ENCODE measurements around the gene DAB2IP.

The DAB2IP gene

DNA sequence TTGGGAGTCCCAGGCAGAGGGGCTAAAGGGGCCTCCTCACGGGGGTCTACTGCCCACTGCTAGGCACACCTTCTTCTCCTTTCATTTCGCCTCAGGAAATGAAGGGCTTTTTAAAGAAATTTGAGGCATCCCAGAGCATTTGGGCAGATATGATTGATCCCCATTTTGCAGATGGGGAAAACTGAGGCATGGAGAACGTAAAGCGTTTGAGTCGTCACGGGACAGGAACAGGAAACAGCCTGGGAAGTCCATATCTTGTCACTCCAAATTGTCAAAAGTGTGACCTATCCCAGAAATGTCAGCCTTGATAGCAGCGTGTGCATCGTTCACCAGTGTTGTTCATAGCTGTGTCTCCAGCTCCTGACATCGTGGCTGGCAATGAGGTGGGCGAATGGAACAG lies 98.2 kb downstream of the DAB2IP start:
- Histone ChIP-seq H3K4me3 (ENCODE audit: insufficient read depth in 1 of 2, low read depth in 1 of 2, low read length in 2 of 2) (no peak overlapping the region), H3K9ac (ENCODE audit: low read length) (no peak overlapping the region), H2AK5ac (ENCODE audit: low read length, severe bottlenecking) (no peak overlapping the region), H2AFZ (ENCODE audit: low read depth, low read length) (no peak overlapping the region), H3K27me3 (ENCODE audit: control insufficient read depth in 1 of 2, insufficient read depth in 1 of 2, low read length in 2 of 2) (no peaks in the 10 kb centered on the region), H3K4ac (ENCODE audit: low read depth in 1 of 2, low read length in 2 of 2) (no peak overlapping the region), H3K4me2 (ENCODE audit: low read length, poor library complexity, severe bottlenecking) (no peak overlapping the region), H3K27ac (ENCODE audit: low read length, poor library complexity, severe bottlenecking) (no peak overlapping the region), H3K36me3 (ENCODE audit: control insufficient read depth in 1 of 2, insufficient read depth in 2 of 2, low read depth in 1 of 2, low read length in 2 of 2) (peaks cover 0 to 25% of the 10 kb centered on the region in 2 experiments), H3K9me3 (ENCODE audit: control insufficient read depth, low read length) (no peaks in the 10 kb centered on the region), H4K91ac (ENCODE audit: low read length) (no peak overlapping the region), H2BK15ac (ENCODE audit: low read depth, poor library complexity, severe bottlenecking) (no peak overlapping the region), H4K8ac (ENCODE audit: low read length) (no peak overlapping the region), H3K4me1 (ENCODE audit: control insufficient read depth, insufficient read depth, low read depth, low read length) (peaks cover 50% of the 10 kb centered on the region), H2BK12ac (ENCODE audit: low read length in 2 of 2) (no peak overlapping the region), H2BK120ac (ENCODE audit: low read depth, low read length) (no peak overlapping the region), H3K23ac (ENCODE audit: low read length in 2 of 2) (no peak overlapping the region), H2BK5ac (ENCODE audit: low read depth, low read length, poor library complexity, severe bottlenecking) (no peak overlapping the region), H3K14ac (ENCODE audit: low read length in 2 of 2) (no peak overlapping the region), H3K79me1 (replicated peaks; ENCODE audit: low read length, poor library complexity, severe bottlenecking) (peaks cover 72% of the 10 kb centered on the region), H3K18ac (ENCODE audit: low read depth in 1 of 2, low read length in 2 of 2) (no peak overlapping the region)
- 96% methylated on average over 9 of the region's 10 CpGs for WGBS
- no peak for DNase-seq

GRCh38 chr9:121750259-121750714 lies 98.9 kb downstream of the DAB2IP start:
- no peak overlapping the region for H3K18ac ChIP-seq (ENCODE audit: low read depth in 1 of 2, low read length in 2 of 2)

GRCh38 chr9:121750715-121751623 lies 99.5 kb downstream of the DAB2IP start:
- Histone ChIP-seq H3K9me3 (ENCODE audit: control insufficient read depth, low read length) (no peaks in the 10 kb centered on the region), H3K79me1 (replicated peaks; ENCODE audit: low read length, poor library complexity, severe bottlenecking) (peaks cover 83% of the 10 kb centered on the region), H2AK5ac (ENCODE audit: low read length, severe bottlenecking) (no peak overlapping the region), H2BK15ac (ENCODE audit: low read depth, poor library complexity, severe bottlenecking) (no peak overlapping the region), H3K14ac (ENCODE audit: low read length in 2 of 2) (no peak overlapping the region), H3K4me2 (ENCODE audit: low read length, poor library complexity, severe bottlenecking) (no peak overlapping the region), H2BK120ac (ENCODE audit: low read depth, low read length) (no peak overlapping the region), H3K18ac (ENCODE audit: low read depth in 1 of 2, low read length in 2 of 2) (no peak overlapping the region), H3K9ac (ENCODE audit: low read length) (no peak overlapping the region), H3K27me3 (ENCODE audit: control insufficient read depth in 1 of 2, insufficient read depth in 1 of 2, low read length in 2 of 2) (no peaks in the 10 kb centered on the region), H3K4me1 (ENCODE audit: control insufficient read depth, insufficient read depth, low read depth, low read length) (peaks cover 46% of the 10 kb centered on the region), H2AFZ (ENCODE audit: low read depth, low read length) (no peak overlapping the region), H4K8ac (ENCODE audit: low read length) (no peak overlapping the region), H3K36me3 (ENCODE audit: control insufficient read depth in 1 of 2, insufficient read depth in 2 of 2, low read depth in 1 of 2, low read length in 2 of 2) (peaks cover 0 to 37% of the 10 kb centered on the region in 2 experiments), H2BK12ac (ENCODE audit: low read length in 2 of 2) (no peak overlapping the region), H4K91ac (ENCODE audit: low read length) (no peak overlapping the region), H3K4me3 (ENCODE audit: insufficient read depth in 1 of 2, low read depth in 1 of 2, low read length in 2 of 2) (no peak overlapping the region), H3K27ac (ENCODE audit: low read length, poor library complexity, severe bottlenecking) (no peak overlapping the region), H3K23ac (ENCODE audit: low read length in 2 of 2) (no peak overlapping the region), H2BK5ac (ENCODE audit: low read depth, low read length, poor library complexity, severe bottlenecking) (no peak overlapping the region), H3K4ac (ENCODE audit: low read depth in 1 of 2, low read length in 2 of 2) (no peak overlapping the region)
- WGBS: 94% methylated on average over 14 of the region's 17 CpGs
- DNase-seq: no peak

More at GRCh38 chr9:121750259-121750714, 98.9 kb downstream of the DAB2IP start:
- peaks cover 79% of the 10 kb centered on the region for H3K79me1 ChIP-seq (replicated peaks; ENCODE audit: low read length, poor library complexity, severe bottlenecking)
- no peak overlapping the region for H3K4ac ChIP-seq (ENCODE audit: low read depth in 1 of 2, low read length in 2 of 2)
- H2BK12ac ChIP-seq (ENCODE audit: low read length in 2 of 2): no peak overlapping the region
- no peak overlapping the region for H4K91ac ChIP-seq (ENCODE audit: low read length)
- no peak overlapping the region for H2BK15ac ChIP-seq (ENCODE audit: low read depth, poor library complexity, severe bottlenecking)
- H3K4me1 ChIP-seq (ENCODE audit: control insufficient read depth, insufficient read depth, low read depth, low read length): peaks cover 49% of the 10 kb centered on the region
- no peak overlapping the region for H2AK5ac ChIP-seq (ENCODE audit: low read length, severe bottlenecking)
- H2BK120ac ChIP-seq (ENCODE audit: low read depth, low read length): no peak overlapping the region
- no peak overlapping the region for H3K4me3 ChIP-seq (ENCODE audit: insufficient read depth in 1 of 2, low read depth in 1 of 2, low read length in 2 of 2)
- no peak overlapping the region for H2BK5ac ChIP-seq (ENCODE audit: low read depth, low read length, poor library complexity, severe bottlenecking)
- H4K8ac ChIP-seq (ENCODE audit: low read length): no peak overlapping the region
- no peak overlapping the region for H3K4me2 ChIP-seq (ENCODE audit: low read length, poor library complexity, severe bottlenecking)
- WGBS: 94% methylated on average over 9 of the region's 11 CpGs
- no peak overlapping the region for H3K23ac ChIP-seq (ENCODE audit: low read length in 2 of 2)
- no peak overlapping the region for H3K9ac ChIP-seq (ENCODE audit: low read length)
- no peaks in the 10 kb centered on the region for H3K27me3 ChIP-seq (ENCODE audit: control insufficient read depth in 1 of 2, insufficient read depth in 1 of 2, low read length in 2 of 2)
- H3K27ac ChIP-seq (ENCODE audit: low read length, poor library complexity, severe bottlenecking): no peak overlapping the region
- DNase-seq: no peak
- H3K14ac ChIP-seq (ENCODE audit: low read length in 2 of 2): no peak overlapping the region
- H2AFZ ChIP-seq (ENCODE audit: low read depth, low read length): no peak overlapping the region
- peaks cover 0 to 31% of the 10 kb centered on the region in 2 experiments for H3K36me3 ChIP-seq (ENCODE audit: control insufficient read depth in 1 of 2, insufficient read depth in 2 of 2, low read depth in 1 of 2, low read length in 2 of 2)
- no peaks in the 10 kb centered on the region for H3K9me3 ChIP-seq (ENCODE audit: control insufficient read depth, low read length)

GRCh38 chr9:121751686-121752445 lies 100.4 kb downstream of the DAB2IP start:
- Histone ChIP-seq H2AFZ (ENCODE audit: low read depth, low read length) (no peak overlapping the region), H3K4ac (ENCODE audit: low read depth in 1 of 2, low read length in 2 of 2) (no peak overlapping the region), H3K18ac (ENCODE audit: low read depth in 1 of 2, low read length in 2 of 2) (no peak overlapping the region), H3K79me1 (replicated peaks; ENCODE audit: low read length, poor library complexity, severe bottlenecking) (peaks cover 80% of the 10 kb centered on the region), H3K4me1 (ENCODE audit: control insufficient read depth, insufficient read depth, low read depth, low read length) (peaks cover 43% of the 10 kb centered on the region), H4K91ac (ENCODE audit: low read length) (no peak overlapping the region), H3K4me2 (ENCODE audit: low read length, poor library complexity, severe bottlenecking) (no peak overlapping the region), H3K23ac (ENCODE audit: low read length in 2 of 2) (no peak overlapping the region), H2AK5ac (ENCODE audit: low read length, severe bottlenecking) (no peak overlapping the region), H3K9ac (ENCODE audit: low read length) (no peak overlapping the region), H3K9me3 (ENCODE audit: control insufficient read depth, low read length) (no peaks in the 10 kb centered on the region), H2BK120ac (ENCODE audit: low read depth, low read length) (no peak overlapping the region), H3K4me3 (ENCODE audit: insufficient read depth in 1 of 2, low read depth in 1 of 2, low read length in 2 of 2) (no peak overlapping the region), H4K8ac (ENCODE audit: low read length) (no peak overlapping the region), H3K27ac (ENCODE audit: low read length, poor library complexity, severe bottlenecking) (no peak overlapping the region), H2BK15ac (ENCODE audit: low read depth, poor library complexity, severe bottlenecking) (no peak overlapping the region), H2BK12ac (ENCODE audit: low read length in 2 of 2) (no peak overlapping the region), H3K36me3 (ENCODE audit: control insufficient read depth in 1 of 2, insufficient read depth in 2 of 2, low read depth in 1 of 2, low read length in 2 of 2) (peaks cover 0 to 38% of the 10 kb centered on the region in 2 experiments), H2BK5ac (ENCODE audit: low read depth, low read length, poor library complexity, severe bottlenecking) (no peak overlapping the region), H3K27me3 (ENCODE audit: control insufficient read depth in 1 of 2, insufficient read depth in 1 of 2, low read length in 2 of 2) (no peaks in the 10 kb centered on the region), H3K14ac (ENCODE audit: low read length in 2 of 2) (no peak overlapping the region)
- DNase-seq: peak; percentile 43
- 73% methylated on average over 10 of the region's 13 CpGs for WGBS
